HepG2 (cell line): ENCODE results near the gene NFKBIL1. TPM values are rescaled to one million over a fixed set of nuclear protein-coding genes. Genes with fewer than 3 reads are reported as not detected.
A peak's percentile ranks its signal among the peaks of the same experiment; 100 is the strongest.

Experiments used
- CAMTA2 ChIP-seq: sonication (generic); formaldehyde crosslinking; IDR thresholded peaks from 2 replicates; pipeline ENCODE4 v1.4.0; 2020; ENCODE audit warnings: mild to moderate bottlenecking, missing genetic modification reagents, borderline replicate concordance
- ELF3 ChIP-seq: IDR thresholded peaks from 2 replicates; pipeline ENCODE4 v1.6.1; 2016; ENCODE audit warnings: missing genetic modification reagents, missing compliant biosample characterization
- GATAD2A ChIP-seq: IDR thresholded peaks from 2 replicates; pipeline ENCODE4 v1.6.1; 2016
- JUND ChIP-seq: sonication (generic); formaldehyde crosslinking; IDR thresholded peaks from 2 replicates; pipeline ENCODE4 v1.8.0; 2022; ENCODE audit warnings: mild to moderate bottlenecking, missing genetic modification reagents
- MAFK ChIP-seq, 2 experiments: IDR thresholded peaks in 1 of 2; conservative IDR thresholded peaks in 1 of 2; 2 replicates each; pipeline ENCODE4 v1.6.1; 2011; ENCODE audit warnings: improper control_type of control experiment in 2 of 2, low read length in 2 of 2
- NFIC ChIP-seq: IDR thresholded peaks from 2 replicates; pipeline ENCODE4 v1.6.1; 2012; ENCODE audit warnings: mild to moderate bottlenecking, low read length, inconsistent platforms
- RBM22 ChIP-seq: fragments of 200-400 bp; formaldehyde crosslinking; optimal IDR thresholded peaks from 2 replicates; pipeline ENCODE3; 2017; ENCODE audit warnings: mild to moderate bottlenecking, low read length, moderate library complexity
- RELA ChIP-seq: sonication (generic); formaldehyde crosslinking; IDR thresholded peaks from 2 replicates; pipeline ENCODE4 v1.4.0; 2020; ENCODE audit warnings: missing genetic modification reagents
- SIN3A ChIP-seq: IDR thresholded peaks from 2 replicates; pipeline ENCODE4 v1.6.1; 2011; ENCODE audit warnings: low read depth, mild to moderate bottlenecking, control low read depth, low read length, borderline replicate concordance
- SIX4 ChIP-seq: sonication (generic); formaldehyde crosslinking; IDR thresholded peaks from 2 replicates; pipeline ENCODE4 v1.4.0; 2020; ENCODE audit warnings: missing genetic modification reagents
- SOX6 ChIP-seq, 2 experiments: fragments of 450-650 bp in 1 of 2; sonication (generic) in 1 of 2; formaldehyde crosslinking in 1 of 2; IDR thresholded peaks; 2 replicates each; pipeline versions ENCODE4 v1.4.0 to v1.6.1; 2017 to 2020; ENCODE audit warnings: antibody characterized with exemption in 1 of 2, mild to moderate bottlenecking in 1 of 2, missing genetic modification reagents in 1 of 2
- TEAD2 ChIP-seq: sonication (generic); formaldehyde crosslinking; IDR thresholded peaks from 2 replicates; pipeline ENCODE4 v1.9.0; 2021; ENCODE audit warnings: missing genetic modification reagents
- ZKSCAN8 ChIP-seq: IDR thresholded peaks from 2 replicates; pipeline ENCODE4 v1.6.1; 2016; ENCODE audit warnings: borderline replicate concordance, missing genetic modification reagents, missing compliant biosample characterization
- ZNF234 ChIP-seq: sonication (generic); formaldehyde crosslinking; conservative IDR thresholded peaks from 2 replicates; pipeline ENCODE4 v1.5.1; 2020; ENCODE audit warnings: mild to moderate bottlenecking, missing genetic modification reagents
- ZNF430 ChIP-seq: sonication (generic); formaldehyde crosslinking; IDR thresholded peaks from 2 replicates; pipeline ENCODE4 v1.9.0; 2021; ENCODE audit warnings: mild to moderate bottlenecking, missing genetic modification reagents
- ZNF44 ChIP-seq: sonication (generic); formaldehyde crosslinking; IDR thresholded peaks from 2 replicates; pipeline ENCODE4 v1.5.1; 2020; ENCODE audit warnings: mild to moderate bottlenecking, missing genetic modification reagents
- ZNF501 ChIP-seq: sonication (generic); formaldehyde crosslinking; IDR thresholded peaks from 2 replicates; pipeline ENCODE4 v1.5.1; 2020; ENCODE audit warnings: mild to moderate bottlenecking, moderate library complexity, missing genetic modification reagents
- ZNF543 ChIP-seq: sonication (generic); formaldehyde crosslinking; IDR thresholded peaks from 2 replicates; pipeline ENCODE4 v1.4.0; 2020; ENCODE audit warnings: mild to moderate bottlenecking, missing genetic modification reagents
- ZNF724P ChIP-seq: sonication (generic); formaldehyde crosslinking; IDR thresholded peaks from 2 replicates; pipeline ENCODE4 v1.8.0; 2022; ENCODE audit warnings: missing genetic modification reagents, borderline replicate concordance
- ZNF746 ChIP-seq: sonication (generic); formaldehyde crosslinking; IDR thresholded peaks from 2 replicates; pipeline ENCODE4 v1.8.0; 2022; ENCODE audit warnings: mild to moderate bottlenecking, missing genetic modification reagents
- polyA plus RNA-seq, 8 experiments: library from polyadenylated mRNA; depleted of rRNA in 3 of 8; stranded (reverse) in 7 of 8; unstranded in 1 of 8; fragments of >200 nt; fragmentation: Illumina TruSeq in 4 of 8; extraction: Trizol in 4 of 8; gene quantifications; 2 replicates each; pipeline versions ENCODE4 v1.2.1 to v1.2.3, GENCODE V29; 2011 to 2016; ENCODE audit warnings: low read depth in 4 of 8, missing spikeins in 1 of 8, mixed read lengths in 1 of 8; ENCODE audit not compliant: insufficient read depth in 1 of 8
- total RNA-seq, 5 experiments: library from RNA; depleted of rRNA; stranded (reverse); fragments of >200 nt; fragmentation: Illumina TruSeq; extraction: Trizol; gene quantifications; 2 replicates each; pipeline ENCODE4 v1.2.3, GENCODE V29; 2016; ENCODE audit warnings: low read depth in 1 of 5
- TF ChIP-seq, protein P1 (sequence below): sonication (generic); formaldehyde crosslinking; IDR thresholded peaks from 2 replicates; pipeline ENCODE4 v1.9.0; 2021; ENCODE audit warnings: missing genetic modification reagents, borderline replicate concordance
- TF ChIP-seq, protein P2 (sequence below): sonication (generic); formaldehyde crosslinking; IDR thresholded peaks from 2 replicates; pipeline ENCODE4 v1.5.0; 2020; ENCODE audit warnings: mild to moderate bottlenecking, missing genetic modification reagents
- TF ChIP-seq, protein P3 (sequence below): IDR thresholded peaks from 2 replicates; pipeline ENCODE4 v1.6.1; 2016
- TF ChIP-seq, protein P4 (sequence below): sonication (generic); formaldehyde crosslinking; IDR thresholded peaks from 2 replicates; pipeline ENCODE4 v1.5.0; 2020; ENCODE audit warnings: missing genetic modification reagents

NFKBIL1 gene
- total and polyA plus RNA-seq, 2 of the 13 experiments (the other 11 are each of a cell fraction or from before 2014, with no cell fraction given): 9.7 to 19.5 TPM

DNA sequence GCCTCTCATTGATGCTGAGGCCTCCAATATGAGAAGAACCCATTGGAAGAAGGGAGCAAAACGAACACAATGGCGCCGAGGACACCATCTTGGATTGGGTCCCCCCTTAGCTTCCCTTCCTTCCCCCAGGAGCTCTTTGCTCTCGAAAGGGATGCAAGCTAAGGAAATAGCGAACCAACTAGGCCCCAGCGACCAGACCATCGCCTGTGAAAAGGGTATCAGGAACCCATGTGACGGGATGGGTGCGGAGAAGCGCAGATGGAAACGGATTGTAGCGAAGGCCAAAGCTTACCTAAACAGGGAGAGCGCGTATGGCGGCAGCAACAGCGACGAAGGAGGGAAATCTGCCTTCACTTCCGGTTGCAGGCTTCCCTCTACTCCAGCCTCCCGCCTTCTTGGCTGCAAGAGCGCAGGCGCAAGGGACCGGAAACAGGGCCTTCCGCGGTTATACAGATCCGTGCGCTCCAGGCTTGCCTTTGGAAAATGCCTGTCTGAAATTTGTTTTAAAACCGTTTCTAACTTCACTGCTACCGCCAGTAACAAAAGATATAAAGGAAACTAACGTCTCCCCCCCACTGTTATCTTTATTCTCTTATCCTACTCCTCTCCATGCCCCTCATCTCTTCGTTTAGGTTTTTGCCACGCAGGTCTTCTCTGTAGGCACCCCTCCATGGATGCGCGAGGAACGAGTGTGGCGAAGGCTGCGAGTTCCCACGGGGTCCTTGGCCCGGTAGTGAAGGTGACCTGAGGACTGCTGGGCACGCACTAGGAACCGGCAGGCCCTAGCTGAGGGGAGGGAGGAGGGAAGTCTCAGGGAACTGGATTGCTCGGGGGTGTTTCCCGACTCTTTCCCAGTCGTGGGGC is 5.5 kb upstream of the NFKBIL1 start, which contains the start of gene DDX39B (continued):
- TF ChIP-seq JUND (0 out of 2 replicates have a peak, but pooled peaks have one; percentile 8), ELF3 (CRISPR knock-in tag) (peak; percentile 95), ZKSCAN8 (CRISPR knock-in tag) (peak; percentile 74; the same call in 1 of the 2 replicates), RBM22 (peak; percentile 45), TEAD2 (CRISPR knock-in tag) (no peak; the same call in 1 of the 2 replicates), ZNF746 (CRISPR knock-in tag) (no peak; the same call in 1 of the 2 replicates), ZNF234 (CRISPR knock-in tag) (0 out of 2 replicates have a peak, but pooled peaks have one; percentile 65), GATAD2A (CRISPR knock-in tag) (peak; percentile 9), CAMTA2 (CRISPR knock-in tag) (peak; percentile 90; the same call in 1 of the 2 replicates), ZNF430 (CRISPR knock-in tag) (peak; percentile 97; the same call in 1 of the 2 replicates), ZNF724P (CRISPR knock-in tag) (no peak), NFIC (peak; percentile 83), ZNF543 (peak; percentile 58), RELA (CRISPR knock-in tag) (peak; percentile 69; the same call in 1 of the 2 replicates), ZNF501 (CRISPR knock-in tag) (peak; percentile 82), SIX4 (CRISPR knock-in tag) (peak; percentile 58), SOX6 (IDR thresholded peaks at IDR 0.05) (no peak), SOX6 (CRISPR knock-in tag; IDR thresholded peaks at IDR 0.05) (peak; percentile 77), SIN3A (peak; percentile 92), ZNF44 (CRISPR knock-in tag) (no peak; the same call in 1 of the 2 replicates), MAFK (conservative IDR thresholded peaks at IDR 0.05 in 1 of 2, IDR thresholded peaks at IDR 0.05 in 1 of 2; ENCODE audit: low read length in 2 of 2) (no peak)
- TF ChIP-seq, protein P1, sequence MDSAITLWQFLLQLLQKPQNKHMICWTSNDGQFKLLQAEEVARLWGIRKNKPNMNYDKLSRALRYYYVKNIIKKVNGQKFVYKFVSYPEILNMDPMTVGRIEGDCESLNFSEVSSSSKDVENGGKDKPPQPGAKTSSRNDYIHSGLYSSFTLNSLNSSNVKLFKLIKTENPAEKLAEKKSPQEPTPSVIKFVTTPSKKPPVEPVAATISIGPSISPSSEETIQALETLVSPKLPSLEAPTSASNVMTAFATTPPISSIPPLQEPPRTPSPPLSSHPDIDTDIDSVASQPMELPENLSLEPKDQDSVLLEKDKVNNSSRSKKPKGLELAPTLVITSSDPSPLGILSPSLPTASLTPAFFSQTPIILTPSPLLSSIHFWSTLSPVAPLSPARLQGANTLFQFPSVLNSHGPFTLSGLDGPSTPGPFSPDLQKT: no peak
- TF ChIP-seq, protein P2, sequence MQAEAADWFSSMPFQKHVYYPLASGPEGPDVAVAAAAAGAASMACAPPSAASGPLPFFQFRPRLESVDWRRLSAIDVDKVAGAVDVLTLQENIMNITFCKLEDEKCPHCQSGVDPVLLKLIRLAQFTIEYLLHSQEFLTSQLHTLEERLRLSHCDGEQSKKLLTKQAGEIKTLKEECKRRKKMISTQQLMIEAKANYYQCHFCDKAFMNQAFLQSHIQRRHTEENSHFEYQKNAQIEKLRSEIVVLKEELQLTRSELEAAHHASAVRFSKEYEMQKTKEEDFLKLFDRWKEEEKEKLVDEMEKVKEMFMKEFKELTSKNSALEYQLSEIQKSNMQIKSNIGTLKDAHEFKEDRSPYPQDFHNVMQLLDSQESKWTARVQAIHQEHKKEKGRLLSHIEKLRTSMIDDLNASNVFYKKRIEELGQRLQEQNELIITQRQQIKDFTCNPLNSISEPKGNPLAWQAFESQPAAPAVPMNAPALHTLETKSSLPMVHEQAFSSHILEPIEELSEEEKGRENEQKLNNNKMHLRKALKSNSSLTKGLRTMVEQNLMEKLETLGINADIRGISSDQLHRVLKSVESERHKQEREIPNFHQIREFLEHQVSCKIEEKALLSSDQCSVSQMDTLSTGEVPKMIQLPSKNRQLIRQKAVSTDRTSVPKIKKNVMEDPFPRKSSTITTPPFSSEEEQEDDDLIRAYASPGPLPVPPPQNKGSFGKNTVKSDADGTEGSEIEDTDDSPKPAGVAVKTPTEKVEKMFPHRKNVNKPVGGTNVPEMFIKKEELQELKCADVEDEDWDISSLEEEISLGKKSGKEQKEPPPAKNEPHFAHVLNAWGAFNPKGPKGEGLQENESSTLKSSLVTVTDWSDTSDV: no peak
- TF ChIP-seq, protein P3, sequence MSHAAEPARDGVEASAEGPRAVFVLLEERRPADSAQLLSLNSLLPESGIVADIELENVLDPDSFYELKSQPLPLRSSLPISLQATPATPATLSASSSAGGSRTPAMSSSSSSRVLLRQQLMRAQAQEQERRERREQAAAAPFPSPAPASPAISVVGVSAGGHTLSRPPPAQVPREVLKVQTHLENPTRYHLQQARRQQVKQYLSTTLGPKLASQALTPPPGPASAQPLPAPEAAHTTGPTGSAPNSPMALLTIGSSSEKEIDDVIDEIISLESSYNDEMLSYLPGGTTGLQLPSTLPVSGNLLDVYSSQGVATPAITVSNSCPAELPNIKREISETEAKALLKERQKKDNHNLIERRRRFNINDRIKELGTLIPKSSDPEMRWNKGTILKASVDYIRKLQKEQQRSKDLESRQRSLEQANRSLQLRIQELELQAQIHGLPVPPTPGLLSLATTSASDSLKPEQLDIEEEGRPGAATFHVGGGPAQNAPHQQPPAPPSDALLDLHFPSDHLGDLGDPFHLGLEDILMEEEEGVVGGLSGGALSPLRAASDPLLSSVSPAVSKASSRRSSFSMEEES (CRISPR knock-in tag): peak; percentile 62; the same call in 1 of the 2 replicates
- TF ChIP-seq, protein P4, sequence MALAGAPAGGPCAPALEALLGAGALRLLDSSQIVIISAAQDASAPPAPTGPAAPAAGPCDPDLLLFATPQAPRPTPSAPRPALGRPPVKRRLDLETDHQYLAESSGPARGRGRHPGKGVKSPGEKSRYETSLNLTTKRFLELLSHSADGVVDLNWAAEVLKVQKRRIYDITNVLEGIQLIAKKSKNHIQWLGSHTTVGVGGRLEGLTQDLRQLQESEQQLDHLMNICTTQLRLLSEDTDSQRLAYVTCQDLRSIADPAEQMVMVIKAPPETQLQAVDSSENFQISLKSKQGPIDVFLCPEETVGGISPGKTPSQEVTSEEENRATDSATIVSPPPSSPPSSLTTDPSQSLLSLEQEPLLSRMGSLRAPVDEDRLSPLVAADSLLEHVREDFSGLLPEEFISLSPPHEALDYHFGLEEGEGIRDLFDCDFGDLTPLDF (CRISPR knock-in tag): peak; percentile 98
